GM12865 (cell line): Measurements from ENCODE around the gene CCDC192.

ENCODE experiments used
- DNase-seq: peaks from one replicate; pipeline ENCODE4 v3.0.0; 2010; ENCODE audit warnings: low read depth
- H3K4me3 ChIP-seq: 2 replicates; pipeline ENCODE4 v1.5.1; 2011; ENCODE audit warnings: mild to moderate bottlenecking, low read depth, low read length, control low read depth
- TF ChIP-seq, protein P1 (sequence below): IDR thresholded peaks from 2 replicates; pipeline ENCODE4 v1.5.1; 2011; ENCODE audit warnings: low read length, control low read depth, low read depth, inconsistent platforms; ENCODE audit not compliant: insufficient read depth; ENCODE audit errors: missing control alignments

Gene CCDC192

DNA sequence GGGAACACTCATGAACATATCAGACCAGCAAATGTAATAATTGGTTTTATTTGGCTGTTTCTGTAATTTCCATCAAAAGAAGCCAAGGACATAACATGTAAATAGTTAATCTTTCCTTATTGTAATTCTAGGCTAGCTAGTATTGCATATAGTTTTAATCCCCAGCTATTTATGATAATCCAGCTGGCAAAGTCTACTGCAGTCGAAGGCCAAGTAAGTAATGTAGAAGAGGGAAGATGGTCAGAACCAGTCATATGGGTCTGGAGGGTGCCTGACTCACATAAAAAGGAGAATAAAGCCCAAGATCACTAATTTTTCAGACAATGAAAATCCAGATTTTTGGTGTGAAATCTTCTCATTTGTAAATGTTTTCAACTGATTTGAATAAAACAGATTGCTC lies 106.3 kb downstream of the CCDC192 start:
- TF ChIP-seq, protein P1, sequence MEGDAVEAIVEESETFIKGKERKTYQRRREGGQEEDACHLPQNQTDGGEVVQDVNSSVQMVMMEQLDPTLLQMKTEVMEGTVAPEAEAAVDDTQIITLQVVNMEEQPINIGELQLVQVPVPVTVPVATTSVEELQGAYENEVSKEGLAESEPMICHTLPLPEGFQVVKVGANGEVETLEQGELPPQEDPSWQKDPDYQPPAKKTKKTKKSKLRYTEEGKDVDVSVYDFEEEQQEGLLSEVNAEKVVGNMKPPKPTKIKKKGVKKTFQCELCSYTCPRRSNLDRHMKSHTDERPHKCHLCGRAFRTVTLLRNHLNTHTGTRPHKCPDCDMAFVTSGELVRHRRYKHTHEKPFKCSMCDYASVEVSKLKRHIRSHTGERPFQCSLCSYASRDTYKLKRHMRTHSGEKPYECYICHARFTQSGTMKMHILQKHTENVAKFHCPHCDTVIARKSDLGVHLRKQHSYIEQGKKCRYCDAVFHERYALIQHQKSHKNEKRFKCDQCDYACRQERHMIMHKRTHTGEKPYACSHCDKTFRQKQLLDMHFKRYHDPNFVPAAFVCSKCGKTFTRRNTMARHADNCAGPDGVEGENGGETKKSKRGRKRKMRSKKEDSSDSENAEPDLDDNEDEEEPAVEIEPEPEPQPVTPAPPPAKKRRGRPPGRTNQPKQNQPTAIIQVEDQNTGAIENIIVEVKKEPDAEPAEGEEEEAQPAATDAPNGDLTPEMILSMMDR: no peak
- no peak overlapping the region for H3K4me3 ChIP-seq
- no peak for DNase-seq

DNA sequence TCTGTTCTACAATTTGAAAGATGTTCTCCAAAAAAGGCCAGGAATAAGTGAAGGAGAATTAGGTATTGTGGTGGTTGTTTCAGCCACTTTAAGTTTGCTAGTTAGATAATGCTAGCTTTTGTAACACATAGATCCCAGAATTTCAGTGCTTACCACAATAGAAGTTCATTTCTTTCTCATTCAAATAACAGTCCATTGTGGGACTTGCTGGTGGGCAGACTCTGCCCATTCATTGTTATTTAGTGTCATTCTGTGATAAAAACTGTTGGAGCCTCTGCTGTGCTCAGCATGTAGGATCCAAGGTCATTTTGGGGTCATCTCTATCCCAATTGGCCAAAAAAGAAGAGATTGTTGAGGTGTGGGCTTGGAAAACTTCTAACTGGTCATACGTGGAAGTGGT lies 106.8 kb downstream of the CCDC192 start:
- no peak overlapping the region for H3K4me3 ChIP-seq
- TF ChIP-seq, protein P1: no peak
- no peak for DNase-seq

DNA sequence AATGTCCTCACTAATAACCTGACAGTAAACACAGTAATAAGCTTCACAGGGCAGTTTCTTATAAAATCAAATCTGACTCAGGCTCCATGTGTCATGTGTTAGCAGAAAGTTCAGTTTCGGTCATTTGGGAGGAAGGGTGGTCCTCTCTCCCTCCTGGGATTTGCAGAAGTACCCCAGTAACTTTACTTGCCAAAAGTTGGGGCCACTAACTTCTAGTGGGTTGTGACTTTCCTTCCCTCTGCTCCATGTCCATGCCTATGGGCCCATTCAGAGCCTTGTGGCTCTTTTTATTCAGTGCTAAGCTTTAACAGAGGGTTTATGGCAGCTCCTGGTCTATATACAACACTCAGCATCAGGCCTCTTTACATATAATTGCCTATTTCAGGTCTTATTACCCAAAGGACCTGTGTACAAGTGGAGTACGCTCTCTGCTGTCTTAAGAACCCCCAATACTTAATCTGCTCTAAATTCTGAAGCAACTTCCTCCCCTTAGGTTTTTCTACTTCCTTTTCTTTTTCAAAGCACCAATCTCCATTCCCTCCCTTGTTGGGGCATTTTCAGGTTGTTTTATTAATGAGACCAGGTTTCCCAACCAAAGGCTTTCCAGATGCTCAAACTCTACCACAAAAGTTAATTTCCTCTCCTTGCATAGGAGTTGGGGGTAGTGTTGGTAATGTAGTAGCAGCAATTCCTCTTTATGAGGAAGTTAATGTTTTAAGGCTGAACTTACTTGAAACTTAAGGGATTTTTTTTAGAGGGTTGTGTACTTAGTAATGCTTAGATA lies 107.7 kb downstream of the CCDC192 start:
- no peak overlapping the region for H3K4me3 ChIP-seq
- DNase-seq: no peak
- TF ChIP-seq, protein P1: no peak

DNA sequence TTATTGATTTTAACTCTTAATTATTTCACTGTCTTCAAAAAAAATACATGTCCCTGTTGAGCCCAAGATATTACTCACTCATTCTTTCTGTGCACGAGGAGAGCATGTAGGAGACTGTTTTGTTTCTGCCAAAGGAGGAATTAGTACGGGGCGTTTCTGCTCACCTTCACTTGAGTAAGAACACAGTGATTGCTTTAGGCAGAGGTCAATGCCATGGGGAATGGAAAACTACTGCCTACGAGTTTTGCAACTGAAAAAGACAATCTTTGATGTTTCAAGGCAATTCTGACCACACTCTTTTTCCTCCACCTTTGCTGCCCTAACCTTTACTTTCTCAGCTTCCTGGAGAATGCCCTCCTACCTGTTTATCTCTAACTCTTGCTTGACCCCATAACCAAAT lies 109.4 kb downstream of the CCDC192 start:
- DNase-seq: no peak
- TF ChIP-seq, protein P1: no peak
- H3K4me3 ChIP-seq: no peak overlapping the region

DNA sequence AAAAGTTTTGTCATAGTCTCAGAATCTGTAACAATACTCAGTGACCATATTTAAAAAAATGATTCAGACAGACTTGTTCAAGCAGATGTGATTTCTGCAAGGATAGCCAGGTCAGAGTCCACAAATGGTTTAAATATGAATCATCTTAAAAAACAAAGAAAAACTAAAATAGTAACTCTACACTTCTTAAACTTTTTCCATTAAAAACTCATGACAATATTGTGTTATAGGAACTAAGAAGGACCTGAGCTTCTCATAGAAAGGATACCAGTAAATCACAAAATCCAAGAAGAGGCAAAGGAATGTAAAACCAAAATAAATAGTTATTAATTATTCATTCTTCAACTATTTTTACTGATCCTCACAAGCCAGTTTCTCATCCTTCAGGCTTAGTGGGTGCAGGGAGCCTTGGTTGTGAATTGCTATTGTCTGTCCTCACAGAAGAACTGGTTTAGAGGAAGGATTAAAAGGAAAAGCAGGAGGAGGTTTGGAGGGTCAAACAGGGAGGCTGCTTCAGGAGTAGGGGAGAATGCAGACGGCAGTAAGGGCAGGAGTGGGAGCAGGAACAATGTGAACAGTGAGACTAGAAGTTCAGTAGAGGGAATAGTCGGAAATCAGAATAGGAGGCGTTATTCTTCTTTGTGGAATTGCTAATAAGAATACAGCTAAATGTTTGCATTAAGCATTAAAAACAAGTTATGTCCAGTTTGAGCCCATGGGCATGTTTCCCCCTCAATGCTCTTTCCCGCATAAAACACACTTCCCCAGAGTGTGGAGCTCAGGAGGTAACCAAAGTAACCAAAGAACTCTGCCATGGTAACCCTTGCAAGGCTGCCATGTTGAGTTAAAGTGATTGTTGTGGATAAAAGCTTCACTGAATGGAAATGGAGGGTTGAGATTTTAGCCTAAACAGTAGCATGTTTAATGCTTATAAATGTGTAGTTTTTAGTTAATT lies 110.7 kb downstream of the CCDC192 start:
- H3K4me3 ChIP-seq: no peak overlapping the region
- TF ChIP-seq, protein P1: no peak
- DNase-seq: no peak

DNA sequence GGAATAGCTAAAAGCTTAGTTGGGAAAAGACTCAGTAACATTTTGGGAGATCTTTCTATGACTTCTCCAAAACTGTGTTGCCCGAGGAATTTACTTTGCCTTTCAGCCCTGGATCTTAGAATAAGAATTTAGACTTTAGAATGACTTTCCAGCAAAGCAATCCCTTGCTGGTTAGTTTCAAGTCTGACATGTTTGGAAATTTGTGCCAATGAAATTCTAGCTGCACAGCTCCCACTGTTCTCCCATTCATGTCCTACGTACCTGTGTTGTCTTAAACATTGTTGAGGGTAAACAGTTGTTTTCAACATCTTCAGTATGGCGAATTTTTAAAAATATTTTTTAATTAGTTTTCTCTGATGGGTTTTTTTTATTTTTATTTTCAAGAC lies 111.4 kb downstream of the CCDC192 start:
- TF ChIP-seq, protein P1: no peak
- no peak overlapping the region for H3K4me3 ChIP-seq
- no peak for DNase-seq
